Keratinocyte (primary cell): ENCODE results near the gene PHACTR1.

Experiments used
- CTCF ChIP-seq, 3 experiments: IDR thresholded peaks in 1 of 3; conservative IDR thresholded peaks in 1 of 3; optimal IDR thresholded peaks in 1 of 3; 2 replicates in 2 of 3; 3 replicates in 1 of 3; pipeline versions ENCODE3 to v1.5.1; 2011; ENCODE audit warnings: low read length in 3 of 3, mild to moderate bottlenecking in 3 of 3, moderate library complexity in 2 of 3, control low read depth in 1 of 3, inconsistent platforms in 1 of 3; ENCODE audit not compliant: insufficient read depth in 2 of 3; ENCODE audit errors: extremely low read depth in 1 of 3
- EZH2 ChIP-seq: IDR thresholded peaks from one replicate; pipeline ENCODE4 v1.6.1; 2012; ENCODE audit warnings: inconsistent platforms, mild to moderate bottlenecking, low read length, moderate library complexity

DNA sequence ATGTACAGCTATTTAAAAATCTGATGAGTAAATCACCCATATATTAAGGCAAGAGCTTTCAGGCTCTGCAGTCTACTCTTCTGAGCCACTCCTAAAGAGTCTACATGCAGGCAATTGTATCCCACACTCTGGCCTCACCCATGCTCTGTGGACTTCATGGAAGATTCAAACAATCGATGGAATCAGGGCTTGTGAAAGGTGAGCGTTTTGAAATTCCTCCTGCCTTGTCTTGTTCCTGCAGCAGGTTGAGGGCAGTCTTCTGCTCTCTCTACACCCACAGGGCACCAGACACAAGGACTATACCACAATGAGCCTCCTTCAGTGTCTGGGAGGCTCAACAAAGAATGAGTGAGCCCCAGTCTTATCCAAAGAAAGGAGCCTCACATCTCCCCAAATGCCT is 560.7 kb downstream of the PHACTR1 start:
- no peak for TF ChIP-seq CTCF (optimal IDR thresholded peaks at IDR 0.05 in 1 of 3, IDR thresholded peaks at IDR 0.05 in 1 of 3, conservative IDR thresholded peaks at IDR 0.05 in 1 of 3; ENCODE audit: extremely low read depth in 1 of 3, insufficient read depth in 2 of 3, low read length in 3 of 3)
- TF ChIP-seq EZH2, result no peak
